Esophagus squamous epithelium (tissue), 4 donors: Measurements from ENCODE around the gene PLCXD1.

Experiments
- CTCF ChIP-seq, 6 experiments: fragments of 450-650 bp in 4 of 6; fragments of 200-600 bp in 2 of 6; sonication (generic) in 2 of 6; IDR thresholded peaks; one replicate each; pipeline ENCODE4 v1.5.1; 2016 to 2019; ENCODE audit warnings: antibody characterized with exemption in 6 of 6, mild to moderate bottlenecking in 4 of 6, moderate library complexity in 4 of 6
- POLR2A ChIP-seq, 4 donors: fragments of 450-650 bp; IDR thresholded peaks; one replicate each; pipeline ENCODE4 v1.6.1; 2017; ENCODE audit warnings: antibody characterized with exemption in 4 of 4, mild to moderate bottlenecking in 4 of 4, moderate library complexity in 3 of 4

- TF ChIP-seq CTCF (IDR thresholded peaks at IDR 0.05) (no peak), POLR2A (IDR thresholded peaks at IDR 0.05) (no peak)
Measured at GRCh38 chrX:292900-293897, 12.0 kb downstream of the PLCXD1 start.
